ENCODE measurements around the gene ERC2.
"Not testable (repeated sequence)": the region's sequence is repeated elsewhere in the genome, so short reads cannot be mapped to it uniquely, and the experiment has no call there.

Gene ERC2

GRCh38 chr3:55521738-55522421 is 946.4 kb downstream of the ERC2 start:
- no peak for DNase-seq (ENCODE audit: low read depth)

GRCh38 chr3:55521064-55521737 is 947.1 kb downstream of the ERC2 start:
- no peak for DNase-seq (ENCODE audit: low read depth)

- DNase-seq (ENCODE audit: low read depth) = no peak
Measured at GRCh38 chr3:55519019-55519418, 949.2 kb downstream of the ERC2 start.

- DNase-seq (ENCODE audit: low read depth) = no peak
Measured at GRCh38 chr3:55518451-55518850, 949.8 kb downstream of the ERC2 start.

- DNase-seq (ENCODE audit: low read depth) = no peak
Measured at GRCh38 chr3:55516392-55517030, 951.8 kb downstream of the ERC2 start.

- DNase-seq (ENCODE audit: low read depth) = no peak
Measured at GRCh38 chr3:55515550-55516246, 952.6 kb downstream of the ERC2 start.

GRCh38 chr3:55514962-55515361 is 953.3 kb downstream of the ERC2 start:
- no peak for DNase-seq (ENCODE audit: low read depth)

- DNase-seq (ENCODE audit: low read depth) = no peak
Measured at GRCh38 chr3:55512571-55513343, 955.5 kb downstream of the ERC2 start.

GRCh38 chr3:55511895-55512570 is 956.2 kb downstream of the ERC2 start:
- no peak for DNase-seq (ENCODE audit: low read depth)

GRCh38 chr3:55508335-55508734 is 959.9 kb downstream of the ERC2 start:
- DNase-seq (ENCODE audit: low read depth) = no peak

- no peak for DNase-seq (ENCODE audit: low read depth)
Measured at GRCh38 chr3:55507808-55508207, 960.5 kb downstream of the ERC2 start.

- DNase-seq (ENCODE audit: low read depth) = no peak
Measured at GRCh38 chr3:55505776-55506175, 962.5 kb downstream of the ERC2 start.

- DNase-seq (ENCODE audit: low read depth) = not testable (repeated sequence)
Measured at GRCh38 chr3:55505102-55505501, 963.2 kb downstream of the ERC2 start.

- no peak for DNase-seq (ENCODE audit: low read depth)
Measured at GRCh38 chr3:55501905-55502304, 966.4 kb downstream of the ERC2 start.

GRCh38 chr3:55500555-55501330 is 967.5 kb downstream of the ERC2 start:
- no peak for DNase-seq (ENCODE audit: low read depth)

GRCh38 chr3:55498520-55498919 is 969.7 kb downstream of the ERC2 start:
- no peak for DNase-seq (ENCODE audit: low read depth)

GRCh38 chr3:55497250-55497649 is 971.0 kb downstream of the ERC2 start:
- DNase-seq (ENCODE audit: low read depth) = no peak

GRCh38 chr3:55494976-55495375 is 973.3 kb downstream of the ERC2 start:
- no peak for DNase-seq (ENCODE audit: low read depth)

- no peak for DNase-seq (ENCODE audit: low read depth)
Measured at GRCh38 chr3:55492976-55493375, 975.3 kb downstream of the ERC2 start.

GRCh38 chr3:55491296-55491816 is 976.9 kb downstream of the ERC2 start:
- no peak for DNase-seq (ENCODE audit: low read depth)

Data from activated T-cell treated with anti-CD3 and anti-CD28 coated beads for 24 hours (primary cell).